Endothelial cell (in vitro differentiated cells): Measurements from ENCODE around the gene AGMAT. TPM values are rescaled to one million over a fixed set of nuclear protein-coding genes. Genes with fewer than 3 reads are reported as not detected.
"Not testable (repeated sequence)": the region's sequence is repeated elsewhere in the genome, so short reads cannot be mapped to it uniquely, and the experiment has no call there.

Experiments used
- DNase-seq: peaks from one replicate; pipeline ENCODE4 v3.0.0; 2021; ENCODE audit warnings: low spot score
- H3K27ac Mint-ChIP-seq: one replicate; pipeline ENCODE4 v1.8.0; 2021; ENCODE audit warnings: mixed read lengths, inconsistent platforms; ENCODE audit not compliant: unreplicated experiment
- H3K27me3 Mint-ChIP-seq: one replicate; pipeline ENCODE4 v1.8.0; 2021; ENCODE audit warnings: mild to moderate bottlenecking, moderate library complexity, mixed read lengths, inconsistent platforms; ENCODE audit not compliant: unreplicated experiment
- H3K36me3 Mint-ChIP-seq: one replicate; pipeline ENCODE4 v1.8.0; 2021; ENCODE audit warnings: mild to moderate bottlenecking, low read depth, mixed read lengths, inconsistent platforms; ENCODE audit not compliant: unreplicated experiment
- H3K4me1 Mint-ChIP-seq: one replicate; pipeline ENCODE4 v1.8.0; 2021; ENCODE audit warnings: mild to moderate bottlenecking, mixed read lengths, inconsistent platforms; ENCODE audit not compliant: unreplicated experiment
- H3K4me3 Mint-ChIP-seq: one replicate; pipeline ENCODE4 v1.8.0; 2021; ENCODE audit warnings: mild to moderate bottlenecking, mixed read lengths, inconsistent platforms; ENCODE audit not compliant: unreplicated experiment
- H3K9me3 Mint-ChIP-seq: one replicate; pipeline ENCODE4 v1.8.0; 2021; ENCODE audit warnings: mixed read lengths, inconsistent platforms; ENCODE audit not compliant: unreplicated experiment
- CTCF ChIP-seq: fragments of 200-600 bp; sonication (generic); IDR thresholded peaks from one replicate; pipeline ENCODE4 v1.5.0; 2021; ENCODE audit warnings: antibody characterized with exemption; ENCODE audit not compliant: unreplicated experiment
- total RNA-seq: library from RNA; stranded (reverse); fragmentation: NEBNext Ultra II Directional; extraction: Animal tissue kit (Norgen Biotek cat#: 25700); gene quantifications from one replicate; pipeline ENCODE4 v1.2.1, GENCODE V29; 2021; ENCODE audit not compliant: unreplicated experiment

Gene AGMAT
- total RNA-seq, 1 donor from 2014 or later = 0.18 TPM

GRCh38 chr1:15610167-15610566 is 25.3 kb upstream of the AGMAT start:
- Mint-ChIP-seq H3K9me3 (no peaks in the 10 kb centered on the region), H3K36me3 (no peaks in the 10 kb centered on the region), H3K27me3 (no peaks in the 10 kb centered on the region), H3K27ac (no peak overlapping the region), H3K4me3 (no peak overlapping the region), H3K4me1 (no peaks in the 10 kb centered on the region)
- DNase-seq = no peak
- TF ChIP-seq CTCF = no peak

GRCh38 chr1:15609631-15610030 is 24.8 kb upstream of the AGMAT start:
- no peaks in the 10 kb centered on the region for H3K4me1 Mint-ChIP-seq
- TF ChIP-seq CTCF = no peak
- H3K4me3 Mint-ChIP-seq = no peak overlapping the region
- DNase-seq = no peak
- no peak overlapping the region for H3K27ac Mint-ChIP-seq
- H3K27me3 Mint-ChIP-seq = no peaks in the 10 kb centered on the region
- no peaks in the 10 kb centered on the region for H3K9me3 Mint-ChIP-seq
- H3K36me3 Mint-ChIP-seq = no peaks in the 10 kb centered on the region

- Mint-ChIP-seq H3K27me3 (peaks cover 7% of the 10 kb centered on the region), H3K36me3 (no peaks in the 10 kb centered on the region), H3K4me1 (peaks cover 2% of the 10 kb centered on the region), H3K27ac (no peak overlapping the region), H3K9me3 (no peaks in the 10 kb centered on the region), H3K4me3 (no peak overlapping the region)
- no peak for TF ChIP-seq CTCF
- no peak for DNase-seq
Measured at GRCh38 chr1:15605398-15606383, 20.8 kb upstream of the AGMAT start.

GRCh38 chr1:15604400-15604799 is 19.5 kb upstream of the AGMAT start:
- H3K9me3 Mint-ChIP-seq, H3K4me1 Mint-ChIP-seq, H3K36me3 Mint-ChIP-seq, H3K27me3 Mint-ChIP-seq, DNase-seq: not testable (repeated sequence)
- H3K27ac Mint-ChIP-seq = peak overlapping the region; percentile 85
- H3K4me3 Mint-ChIP-seq = peak overlapping the region; percentile 84

- peak overlapping the region; percentile 85 for H3K27ac Mint-ChIP-seq
- not testable (repeated sequence) for H3K36me3 Mint-ChIP-seq, H3K27me3 Mint-ChIP-seq, DNase-seq, H3K9me3 Mint-ChIP-seq, H3K4me1 Mint-ChIP-seq
- peak overlapping the region; percentile 84 for H3K4me3 Mint-ChIP-seq
Measured at GRCh38 chr1:15603966-15604282, 19.1 kb upstream of the AGMAT start.
